H9 (cell line): ENCODE data around the gene CYB5R2. TPM values are rescaled to one million over a fixed set of nuclear protein-coding genes. Genes with fewer than 3 reads are reported as not detected.

Experiments
- DNase-seq: peaks from one replicate; pipeline ENCODE4 v3.0.0-alpha.2; 2017
- H2AFZ ChIP-seq: one replicate; pipeline ENCODE4 v1.6.1; 2013; ENCODE audit warnings: mild to moderate bottlenecking, low read length, control low read depth, moderate library complexity
- H2AK5ac ChIP-seq: 2 replicates; pipeline ENCODE4 v1.6.1; 2013; ENCODE audit warnings: low read length, control low read depth, mixed read lengths; ENCODE audit not compliant: insufficient read length
- H2BK120ac ChIP-seq: one replicate; pipeline ENCODE4 v1.6.1; 2013; ENCODE audit warnings: low read depth, mild to moderate bottlenecking, low read length, control low read depth, inconsistent platforms; ENCODE audit not compliant: poor library complexity, severe bottlenecking
- H2BK12ac ChIP-seq: 2 replicates; pipeline ENCODE4 v1.6.1; 2013; ENCODE audit warnings: low read length, control low read depth, mixed read lengths, low read depth; ENCODE audit not compliant: insufficient read length
- H2BK15ac ChIP-seq: 2 replicates; pipeline ENCODE4 v1.6.1; 2013; ENCODE audit warnings: low read depth, low read length, control low read depth
- H2BK20ac ChIP-seq: one replicate; pipeline ENCODE4 v1.6.1; 2013; ENCODE audit warnings: low read depth, mild to moderate bottlenecking, low read length, control low read depth, inconsistent platforms; ENCODE audit not compliant: poor library complexity, severe bottlenecking
- H2BK5ac ChIP-seq: 2 replicates; pipeline ENCODE4 v1.6.1; 2013; ENCODE audit warnings: low read length, control low read depth, mixed read lengths; ENCODE audit not compliant: insufficient read length
- H3K14ac ChIP-seq: 2 replicates; pipeline ENCODE4 v1.6.1; 2013; ENCODE audit warnings: low read length, control low read depth; ENCODE audit not compliant: insufficient read depth
- H3K18ac ChIP-seq: 2 replicates; pipeline ENCODE4 v1.6.1; 2013; ENCODE audit warnings: low read depth, mild to moderate bottlenecking, mixed read lengths, low read length, control low read depth; ENCODE audit not compliant: insufficient read length
- H3K23ac ChIP-seq: 2 replicates; pipeline ENCODE4 v1.6.1; 2013; ENCODE audit warnings: low read length, control low read depth, mixed read lengths, low read depth; ENCODE audit not compliant: insufficient read length
- H3K23me2 ChIP-seq: 2 replicates; pipeline ENCODE4 v1.6.1; 2013; ENCODE audit warnings: low read depth, mild to moderate bottlenecking, mixed read lengths, low read length, control low read depth; ENCODE audit not compliant: insufficient read length, poor library complexity, severe bottlenecking
- H3K27ac ChIP-seq: 2 replicates; pipeline ENCODE4 v1.5.1; 2013; ENCODE audit warnings: low read length, control low read depth, mixed read lengths, low read depth; ENCODE audit not compliant: insufficient read length
- H3K27me3 ChIP-seq: 2 replicates; pipeline ENCODE4 v1.6.1; 2013; ENCODE audit warnings: low read length, control low read depth, inconsistent platforms; ENCODE audit not compliant: insufficient read depth
- H3K4ac ChIP-seq: 2 replicates; pipeline ENCODE4 v1.6.1; 2013; ENCODE audit warnings: low read depth, mild to moderate bottlenecking, control low read depth, inconsistent platforms, low read length, moderate library complexity
- H3K4me1 ChIP-seq: 2 replicates; pipeline ENCODE4 v1.6.1; 2013; ENCODE audit warnings: low read length, control low read depth, inconsistent platforms; ENCODE audit not compliant: insufficient read depth
- H3K4me2 ChIP-seq: 2 replicates; pipeline ENCODE4 v1.6.1; 2013; ENCODE audit warnings: low read length, control low read depth, mixed read lengths; ENCODE audit not compliant: insufficient read length, insufficient read depth
- H3K56ac ChIP-seq: 2 replicates; pipeline ENCODE4 v1.6.1; 2013; ENCODE audit warnings: low read depth, mild to moderate bottlenecking, mixed read lengths, low read length, control low read depth; ENCODE audit not compliant: insufficient read length
- H3K79me1 ChIP-seq: 2 replicates; pipeline ENCODE4 v1.6.1; 2013; ENCODE audit warnings: low read depth, mild to moderate bottlenecking, moderate library complexity, low read length, control low read depth, inconsistent platforms; ENCODE audit not compliant: insufficient read depth, poor library complexity, severe bottlenecking
- H3K79me2 ChIP-seq: 2 replicates; pipeline ENCODE4 v1.6.1; 2013; ENCODE audit warnings: low read length, control low read depth, inconsistent platforms; ENCODE audit not compliant: insufficient read depth
- H3K9ac ChIP-seq: 2 replicates; pipeline ENCODE4 v1.6.1; 2013; ENCODE audit warnings: low read length, control low read depth, mixed read lengths; ENCODE audit not compliant: insufficient read length; ENCODE audit errors: extremely low read depth
- H3K9me3 ChIP-seq: one replicate; pipeline ENCODE4 v1.6.1; 2013; ENCODE audit warnings: low read depth, low read length, inconsistent platforms; ENCODE audit not compliant: control insufficient read depth
- H3T11ph ChIP-seq: one replicate; pipeline ENCODE4 v1.6.1; 2013; ENCODE audit warnings: mild to moderate bottlenecking, low read length, control low read depth, inconsistent platforms
- H4K20me1 ChIP-seq: one replicate; pipeline ENCODE4 v1.6.1; 2013; ENCODE audit not compliant: control insufficient read depth, insufficient read length, insufficient read depth
- H4K5ac ChIP-seq: 2 replicates; pipeline ENCODE4 v1.6.1; 2013; ENCODE audit warnings: low read depth, mild to moderate bottlenecking, mixed read lengths, low read length, control low read depth; ENCODE audit not compliant: insufficient read length
- H4K8ac ChIP-seq: replicated peaks from 2 replicates; pipeline ENCODE4 v1.6.1; 2013; ENCODE audit warnings: low read length, control low read depth, mixed read lengths, low read depth; ENCODE audit not compliant: insufficient read length
- H4K91ac ChIP-seq: 2 replicates; pipeline ENCODE4 v1.6.1; 2013; ENCODE audit warnings: low read depth, mild to moderate bottlenecking, moderate library complexity, mixed read lengths, low read length, control low read depth; ENCODE audit not compliant: insufficient read length
- H3K27ac Mint-ChIP-seq, 3 experiments: 2 replicates in 2 of 3; 3 replicates in 1 of 3; pipeline ENCODE4 v1.8.0; 2020 to 2021; ENCODE audit warnings: mixed read lengths in 3 of 3, mild to moderate bottlenecking in 1 of 3, moderate library complexity in 1 of 3
- H3K27me3 Mint-ChIP-seq: 2 replicates; pipeline ENCODE4 v1.8.0; 2021; ENCODE audit warnings: low read depth, mild to moderate bottlenecking, moderate library complexity, mixed read lengths
- H3K36me3 Mint-ChIP-seq, 3 experiments: 2 replicates in 2 of 3; 3 replicates in 1 of 3; pipeline ENCODE4 v1.8.0; 2020 to 2021; ENCODE audit warnings: low read depth in 3 of 3, mixed read lengths in 3 of 3; ENCODE audit not compliant: insufficient read depth in 1 of 3
- H3K4me1 Mint-ChIP-seq, 2 experiments: 2 replicates each; pipeline ENCODE4 v1.8.0; 2020; ENCODE audit warnings: mixed read lengths in 2 of 2
- H3K4me3 Mint-ChIP-seq, 2 experiments: 2 replicates in 1 of 2; 3 replicates in 1 of 2; pipeline ENCODE4 v1.8.0; 2020 to 2021; ENCODE audit warnings: mild to moderate bottlenecking in 2 of 2, mixed read lengths in 2 of 2, moderate library complexity in 1 of 2
- H3K9me3 Mint-ChIP-seq, 2 experiments: 2 replicates in 1 of 2; 3 replicates in 1 of 2; pipeline ENCODE4 v1.8.0; 2020; ENCODE audit warnings: mild to moderate bottlenecking in 2 of 2, mixed read lengths in 2 of 2, moderate library complexity in 1 of 2
- CTCF ChIP-seq: fragments of 200-600 bp; sonication (generic); conservative IDR thresholded peaks from 3 replicates; pipeline ENCODE4 v1.8.0; 2021; ENCODE audit warnings: antibody characterized with exemption, mild to moderate bottlenecking
- WGBS: extraction: QIAGEN DNeasy Blood & Tissue Kit; methylation state at CpG from one replicate; pipeline ENCODE4 v1.1.7; 2013; ENCODE audit warnings: missing lambda C conversion rate, low lambda C conversion rate, mixed read lengths; ENCODE audit not compliant: insufficient read length; ENCODE audit errors: extremely low coverage; 5-methylcytosine and 5-hydroxymethylcytosine counted together
- total RNA-seq: library from RNA; stranded (reverse); gene quantifications from 2 replicates; pipeline ENCODE4 v1.2.1, GENCODE V29; 2021

The CYB5R2 gene
- total RNA-seq, 1 experiment from 2014 or later: 44.5 TPM

GRCh38 chr11:7621554-7621953 lies 51.7 kb downstream of the CYB5R2 start:
- no peak overlapping the region for H3K18ac ChIP-seq
- no CpG with 5 or more reads among the region's 1 CpG for WGBS
- no peak overlapping the region for H2BK12ac ChIP-seq
- H3K27me3 ChIP-seq: no peaks in the 10 kb centered on the region
- H2BK120ac ChIP-seq: no peak overlapping the region
- no peaks in the 10 kb centered on the region for H3K23me2 ChIP-seq
- no peak overlapping the region for H4K8ac ChIP-seq
- H3K27me3 Mint-ChIP-seq: no peaks in the 10 kb centered on the region; the same call in 1 of the 2 replicates
- H3K4ac ChIP-seq: no peak overlapping the region
- peaks cover 21 to 29% of the 10 kb centered on the region in 2 experiments for H3K4me1 Mint-ChIP-seq
- no peak overlapping the region; a peak in 1 of 7 replicates for H3K27ac Mint-ChIP-seq
- H3T11ph ChIP-seq: no peak overlapping the region
- no peak overlapping the region for H2AK5ac ChIP-seq
- H3K9me3 Mint-ChIP-seq: no peaks in the 10 kb centered on the region
- no peaks in the 10 kb centered on the region for H3K79me1 ChIP-seq
- H3K9ac ChIP-seq: no peak overlapping the region
- H3K4me1 ChIP-seq: peaks cover 10% of the 10 kb centered on the region; the same call in 1 of the 2 replicates
- H3K14ac ChIP-seq: no peak overlapping the region
- H3K9me3 ChIP-seq: no peaks in the 10 kb centered on the region
- H3K23ac ChIP-seq: no peak overlapping the region
- H3K36me3 Mint-ChIP-seq: peaks cover 0 to 2% (median 0%) of the 10 kb centered on the region in 3 experiments; a peak in 2 of 7 replicates
- no peak overlapping the region for H2BK20ac ChIP-seq
- no peak overlapping the region for H2AFZ ChIP-seq
- no peaks in the 10 kb centered on the region for H4K20me1 ChIP-seq
- no peak overlapping the region for H4K5ac ChIP-seq
- no peak overlapping the region for H3K4me3 Mint-ChIP-seq
- no peak overlapping the region for H2BK5ac ChIP-seq
- no peak overlapping the region for H2BK15ac ChIP-seq
- H3K79me2 ChIP-seq: no peaks in the 10 kb centered on the region
- TF ChIP-seq CTCF: no peak
- no peak for DNase-seq
- H3K4me2 ChIP-seq: no peak overlapping the region
- no peak overlapping the region for H3K56ac ChIP-seq
- no peak overlapping the region for H3K27ac ChIP-seq
- no peak overlapping the region for H4K91ac ChIP-seq
